Measurements from ENCODE around the gene IRF2BP2. TPM values are rescaled to one million over a fixed set of nuclear protein-coding genes. Genes with fewer than 3 reads are reported as not detected.
A peak's percentile ranks its signal among the peaks of the same experiment; 100 is the strongest.

Gene IRF2BP2
- total and polyA plus RNA-seq, 2 of the 13 experiments (the other 11 are each of a cell fraction or from before 2014, with no cell fraction given) = 140 to 147 TPM

- TF ChIP-seq SKIL (CRISPR knock-in tag; IDR thresholded peaks at IDR 0.05; ENCODE audit: borderline replicate concordance) = no peak
- TF ChIP-seq TOPORS (CRISPR knock-in tag; IDR thresholded peaks at IDR 0.05) = 0 out of 2 replicates have a peak, but pooled peaks have one; percentile 19
- no peak for TF ChIP-seq ELF3 (CRISPR knock-in tag; IDR thresholded peaks at IDR 0.05)
- no peak for TF ChIP-seq SMARCE1 (IDR thresholded peaks at IDR 0.05; ENCODE audit: borderline replicate concordance)
- TF ChIP-seq GPBP1L1 (CRISPR knock-in tag; IDR thresholded peaks at IDR 0.05) = no peak
- no peak for TF ChIP-seq ZNF407 (CRISPR knock-in tag; IDR thresholded peaks at IDR 0.05; ENCODE audit: not compliant biosample characterization)
- TF ChIP-seq ZFP36L1 (CRISPR knock-in tag; IDR thresholded peaks at IDR 0.05) = no peak
- no peak for TF ChIP-seq ZNF776 (CRISPR knock-in tag; IDR thresholded peaks at IDR 0.05)
- TF ChIP-seq KLF9 (CRISPR knock-in tag; IDR thresholded peaks at IDR 0.05; ENCODE audit: low read depth) = no peak
- no peak for TF ChIP-seq ZSCAN21 (CRISPR knock-in tag; IDR thresholded peaks at IDR 0.05; ENCODE audit: borderline replicate concordance)
- TF ChIP-seq SMYD3 (CRISPR knock-in tag; IDR thresholded peaks at IDR 0.05) = no peak; the same call in 1 of the 2 replicates
- no peak for TF ChIP-seq FIP1L1 (IDR thresholded peaks at IDR 0.05; ENCODE audit: borderline replicate concordance, insufficient read depth, low read depth, low read length)
- TF ChIP-seq SPEN (CRISPR knock-in tag; IDR thresholded peaks at IDR 0.05; ENCODE audit: low read depth) = no peak
- TF ChIP-seq ZFP37 (CRISPR knock-in tag; IDR thresholded peaks at IDR 0.05; ENCODE audit: borderline replicate concordance) = 0 out of 2 replicates have a peak, but pooled peaks have one; percentile 43
- no peak for TF ChIP-seq NFKB2 (CRISPR knock-in tag; IDR thresholded peaks at IDR 0.05; ENCODE audit: borderline replicate concordance)
- no peak for TF ChIP-seq LCORL (IDR thresholded peaks at IDR 0.05)
- TF ChIP-seq LCORL (CRISPR knock-in tag; IDR thresholded peaks at IDR 0.05) = no peak
Observed at GRCh38 chr1:234620272-234621126, 10.5 kb upstream of the IRF2BP2 start (continued).

Data from HepG2 (cell line).